ENCODE data around the gene NEURL1.

NEURL1 gene

GRCh38 chr10:103610921-103611511 lies 117.5 kb downstream of the NEURL1 start:
- peaks cover 15% of the 10 kb centered on the region for H3K36me3 ChIP-seq (replicated peaks)
- no peak overlapping the region for H3K27ac ChIP-seq
- in situ Hi-C loops (cut with HindIII; ENCODE audit: low pct_ligation_motif_present, low sequenced_read_pairs), result no loop called here
- no peak overlapping the region for H3K4me3 ChIP-seq (ENCODE audit: low read depth, low read length)
- no peaks in the 10 kb centered on the region for H3K27me3 ChIP-seq (replicated peaks)
- DNase-seq, result no peak
- TF ChIP-seq CTCF (IDR thresholded peaks at IDR 0.05; ENCODE audit: low read depth, low read length, missing control alignments), result no peak

GRCh38 chr10:103612462-103613365 lies 119.2 kb downstream of the NEURL1 start:
- Histone ChIP-seq H3K4me3 (ENCODE audit: low read depth, low read length) (no peak overlapping the region), H3K27ac (no peak overlapping the region), H3K36me3 (replicated peaks) (peaks cover 19% of the 10 kb centered on the region), H3K27me3 (replicated peaks) (no peaks in the 10 kb centered on the region)
- peak; percentile 84 for DNase-seq
- in situ Hi-C loops (cut with HindIII; ENCODE audit: low pct_ligation_motif_present, low sequenced_read_pairs), result no loop called here
- peak; percentile 40 for TF ChIP-seq CTCF (IDR thresholded peaks at IDR 0.05; ENCODE audit: low read depth, low read length, missing control alignments)

- no peak overlapping the region for H3K4me3 ChIP-seq (ENCODE audit: low read depth, low read length)
- DNase-seq, result no peak
- H3K27me3 ChIP-seq (replicated peaks), result no peaks in the 10 kb centered on the region
- no peak overlapping the region for H3K27ac ChIP-seq
- TF ChIP-seq CTCF (IDR thresholded peaks at IDR 0.05; ENCODE audit: low read depth, low read length, missing control alignments), result no peak
- in situ Hi-C loops (cut with HindIII; ENCODE audit: low pct_ligation_motif_present, low sequenced_read_pairs), result no loop called here
- H3K36me3 ChIP-seq (replicated peaks), result peaks cover 23% of the 10 kb centered on the region
These were observed 120.1 kb downstream of the NEURL1 start for GRCh38 chr10:103613616-103614015.

- peaks cover 24% of the 10 kb centered on the region for H3K36me3 ChIP-seq (replicated peaks)
- no peak overlapping the region for H3K4me3 ChIP-seq (ENCODE audit: low read depth, low read length)
- H3K27ac ChIP-seq, result no peak overlapping the region
- no peak for TF ChIP-seq CTCF (IDR thresholded peaks at IDR 0.05; ENCODE audit: low read depth, low read length, missing control alignments)
- no peaks in the 10 kb centered on the region for H3K27me3 ChIP-seq (replicated peaks)
- in situ Hi-C loops (cut with HindIII; ENCODE audit: low pct_ligation_motif_present, low sequenced_read_pairs), result no loop called here
- no peak for DNase-seq
These were observed 121.0 kb downstream of the NEURL1 start for GRCh38 chr10:103614306-103615158.

GRCh38 chr10:103616705-103617601 lies 123.4 kb downstream of the NEURL1 start:
- Histone ChIP-seq H3K4me3 (ENCODE audit: low read depth, low read length) (no peak overlapping the region), H3K36me3 (replicated peaks) (peaks cover 26% of the 10 kb centered on the region), H3K27me3 (replicated peaks) (no peaks in the 10 kb centered on the region), H3K27ac (no peak overlapping the region)
- DNase-seq, result no peak
- TF ChIP-seq CTCF (IDR thresholded peaks at IDR 0.05; ENCODE audit: low read depth, low read length, missing control alignments), result no peak
- in situ Hi-C loops (cut with HindIII; ENCODE audit: low pct_ligation_motif_present, low sequenced_read_pairs), result no loop called here
